Measurements from ENCODE around the gene SRGAP2B. TPM values are rescaled to one million over a fixed set of nuclear protein-coding genes. Genes with fewer than 3 reads are reported as not detected.
"Not testable (repeated sequence)": the region's sequence is repeated elsewhere in the genome, so short reads cannot be mapped to it uniquely, and the experiment has no call there.

Gene SRGAP2B
- total and polyA plus RNA-seq, 2 of the 8 experiments (the other 6 are each of a cell fraction or from before 2014, with no cell fraction given): 4.9 to 39.5 TPM

- H3K23ac ChIP-seq (ENCODE audit: insufficient read length); H3K9me3 ChIP-seq (ENCODE audit: insufficient read depth in 2 of 2, low read depth in 1 of 2, low read length in 1 of 2); H3K18ac ChIP-seq (ENCODE audit: extremely low read depth, low read length); H3K4me2 ChIP-seq (ENCODE audit: insufficient read depth in 1 of 2, low read depth in 2 of 2, low read length in 2 of 2); H3K23me2 ChIP-seq (ENCODE audit: low read depth, low read length); H3K79me1 ChIP-seq (ENCODE audit: low read depth, low read length); H2AK5ac ChIP-seq (ENCODE audit: low read depth, low read length); H4K8ac ChIP-seq (ENCODE audit: extremely low read depth, insufficient read depth, low read length); FAIRE-seq; H3K14ac ChIP-seq (ENCODE audit: insufficient read length); DNase-seq (ENCODE audit: low read depth in 1 of 2, low spot score in 2 of 2); H3K4me1 ChIP-seq (replicated peaks in 1 of 4; ENCODE audit: control insufficient read depth in 3 of 4, insufficient read depth in 4 of 4, low read length in 3 of 4); POLR2A ChIA-PET (ENCODE audit: partially characterized antibody); H3K9ac ChIP-seq (replicated peaks in 1 of 4; ENCODE audit: extremely low read depth in 1 of 4, low read depth in 3 of 4, low read length in 3 of 4); H2AFZ ChIP-seq (ENCODE audit: low read length); H4K91ac ChIP-seq (replicated peaks; ENCODE audit: insufficient read length, low read length); H2BK15ac ChIP-seq (ENCODE audit: low read length); H3K27me3 ChIP-seq (replicated peaks in 1 of 4; ENCODE audit: control insufficient read depth in 3 of 4, extremely low read depth in 1 of 4, insufficient read depth in 3 of 4, low read length in 3 of 4); CTCF ChIA-PET (ENCODE audit: partially characterized antibody); H3K4me3 ChIP-seq (ENCODE audit: extremely low read depth in 1 of 4, insufficient read depth in 2 of 4, low read depth in 3 of 4, low read length in 4 of 4); H3K27ac ChIP-seq (ENCODE audit: low read depth, low read length); H2BK5ac ChIP-seq (ENCODE audit: low read depth, low read length); H4K5ac ChIP-seq (ENCODE audit: insufficient read length, low read depth, low read length); H2BK20ac ChIP-seq (ENCODE audit: low read length); H3K4ac ChIP-seq (replicated peaks; ENCODE audit: insufficient read length, low read depth, low read length); H3K56ac ChIP-seq (replicated peaks; ENCODE audit: insufficient read length, low read depth, low read length); H3K79me2 ChIP-seq (ENCODE audit: control insufficient read depth in 1 of 2, insufficient read depth in 2 of 2, low read length in 2 of 2); H3K36me3 ChIP-seq (ENCODE audit: control insufficient read depth in 2 of 4, insufficient read depth in 4 of 4, low read length in 3 of 4); H2BK120ac ChIP-seq (replicated peaks; ENCODE audit: low read depth, low read length); H2BK12ac ChIP-seq (ENCODE audit: low read depth, low read length); H4K20me1 ChIP-seq (replicated peaks in 1 of 2; ENCODE audit: control insufficient read depth in 1 of 2, insufficient read depth in 2 of 2, low read length in 2 of 2): not testable (repeated sequence)
- 100% methylated on average over 2 of the region's 4 CpGs; no CpG with 5 or more reads in 1 of the 2 experiments for WGBS, 2 experiments (ENCODE audit: extremely low coverage in 1 of 2, insufficient coverage in 1 of 2, insufficient read length in 1 of 2, insufficient replicate concordance in 2 of 2, low coverage in 1 of 2, low lambda C conversion rate in 2 of 2, missing lambda C conversion rate in 1 of 2)
These were observed 81.8 kb downstream of the SRGAP2B start for GRCh38 chr1:145013353-145013752.

GRCh38 chr1:145011811-145012210 lies 83.3 kb downstream of the SRGAP2B start:
- H3K56ac ChIP-seq (replicated peaks; ENCODE audit: insufficient read length, low read depth, low read length); H3K9ac ChIP-seq (replicated peaks in 1 of 4; ENCODE audit: extremely low read depth in 1 of 4, low read depth in 3 of 4, low read length in 3 of 4); H2BK12ac ChIP-seq (ENCODE audit: low read depth, low read length); FAIRE-seq; H4K8ac ChIP-seq (ENCODE audit: extremely low read depth, insufficient read depth, low read length); H4K5ac ChIP-seq (ENCODE audit: insufficient read length, low read depth, low read length); H2AFZ ChIP-seq (ENCODE audit: low read length); DNase-seq (ENCODE audit: low read depth in 1 of 2, low spot score in 2 of 2); H2BK5ac ChIP-seq (ENCODE audit: low read depth, low read length); H2BK120ac ChIP-seq (replicated peaks; ENCODE audit: low read depth, low read length); H3K36me3 ChIP-seq (ENCODE audit: control insufficient read depth in 2 of 4, insufficient read depth in 4 of 4, low read length in 3 of 4); H3K27me3 ChIP-seq (replicated peaks in 1 of 4; ENCODE audit: control insufficient read depth in 3 of 4, extremely low read depth in 1 of 4, insufficient read depth in 3 of 4, low read length in 3 of 4); H3K4ac ChIP-seq (replicated peaks; ENCODE audit: insufficient read length, low read depth, low read length); H3K9me3 ChIP-seq (ENCODE audit: insufficient read depth in 2 of 2, low read depth in 1 of 2, low read length in 1 of 2); H3K23ac ChIP-seq (ENCODE audit: insufficient read length); H4K91ac ChIP-seq (replicated peaks; ENCODE audit: insufficient read length, low read length); H3K4me2 ChIP-seq (ENCODE audit: insufficient read depth in 1 of 2, low read depth in 2 of 2, low read length in 2 of 2); H3K4me3 ChIP-seq (ENCODE audit: extremely low read depth in 1 of 4, insufficient read depth in 2 of 4, low read depth in 3 of 4, low read length in 4 of 4); H3K79me1 ChIP-seq (ENCODE audit: low read depth, low read length); H3K27ac ChIP-seq (ENCODE audit: low read depth, low read length); H4K20me1 ChIP-seq (replicated peaks in 1 of 2; ENCODE audit: control insufficient read depth in 1 of 2, insufficient read depth in 2 of 2, low read length in 2 of 2); H3K14ac ChIP-seq (ENCODE audit: insufficient read length); H2BK20ac ChIP-seq (ENCODE audit: low read length); POLR2A ChIA-PET (ENCODE audit: partially characterized antibody); CTCF ChIA-PET (ENCODE audit: partially characterized antibody); H3K79me2 ChIP-seq (ENCODE audit: control insufficient read depth in 1 of 2, insufficient read depth in 2 of 2, low read length in 2 of 2); H3K23me2 ChIP-seq (ENCODE audit: low read depth, low read length); H2AK5ac ChIP-seq (ENCODE audit: low read depth, low read length); H2BK15ac ChIP-seq (ENCODE audit: low read length); H3K18ac ChIP-seq (ENCODE audit: extremely low read depth, low read length); H3K4me1 ChIP-seq (replicated peaks in 1 of 4; ENCODE audit: control insufficient read depth in 3 of 4, insufficient read depth in 4 of 4, low read length in 3 of 4): not testable (repeated sequence)
- WGBS, 2 experiments (ENCODE audit: extremely low coverage in 1 of 2, insufficient coverage in 1 of 2, insufficient read length in 1 of 2, insufficient replicate concordance in 2 of 2, low coverage in 1 of 2, low lambda C conversion rate in 2 of 2, missing lambda C conversion rate in 1 of 2): 89% methylated on average over 2 of the region's 4 CpGs; no CpG with 5 or more reads in 1 of the 2 experiments
